ENCODE results near the gene HK2.

HK2 gene

DNA sequence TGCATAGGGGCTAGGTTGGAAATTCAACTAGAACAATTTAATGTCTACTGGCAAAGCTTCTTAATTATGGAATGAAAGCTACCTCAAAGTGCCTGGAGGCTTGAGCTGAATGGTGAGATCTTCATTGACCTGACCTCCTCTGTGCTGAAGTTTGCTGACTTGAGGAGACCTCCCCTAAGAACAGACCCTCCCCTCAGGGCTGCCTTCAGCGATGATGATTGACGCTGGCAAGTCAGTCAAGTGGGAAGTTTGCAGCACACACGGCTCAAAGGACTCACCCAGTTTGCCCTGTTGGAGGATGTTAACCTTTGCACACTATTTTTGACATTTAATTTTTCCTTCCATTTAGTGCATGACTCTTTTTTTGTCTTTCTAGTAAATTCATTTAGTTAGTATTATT is 107.4 kb downstream of the HK2 start:
- DNase-seq: no peak

DNA sequence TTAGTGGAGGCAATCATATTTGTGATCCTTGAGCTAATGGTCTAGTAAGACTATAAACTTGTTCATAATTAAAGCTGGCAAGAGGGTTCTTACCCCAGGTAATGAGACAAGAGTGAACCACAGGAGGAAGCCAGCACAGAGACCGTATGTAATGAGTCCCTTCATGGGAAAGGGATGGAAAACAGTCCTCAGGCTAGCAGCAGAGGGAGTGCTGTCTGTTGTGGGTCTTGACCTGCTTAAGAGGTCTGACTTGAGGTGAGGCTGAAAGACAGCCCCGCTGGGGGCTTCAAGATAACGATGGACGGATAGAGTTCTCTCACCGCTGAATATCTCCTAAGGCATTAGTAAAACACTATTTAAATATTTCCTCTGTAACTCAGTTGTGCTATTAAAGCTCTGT is 108.3 kb downstream of the HK2 start:
- no peak for DNase-seq
